Endothelial cell of umbilical vein (primary cell): ENCODE measurements around the gene RPS14.

Source experiments
- EZH2 ChIP-seq: IDR thresholded peaks from 2 replicates; pipeline ENCODE4 v1.6.1; 2012; ENCODE audit warnings: borderline replicate concordance, low read depth, mild to moderate bottlenecking, moderate library complexity, low read length, inconsistent platforms; ENCODE audit not compliant: severe bottlenecking
- FOS ChIP-seq: IDR thresholded peaks from 2 replicates; pipeline ENCODE4 v1.6.1; 2011; ENCODE audit warnings: mild to moderate bottlenecking, low read length, moderate library complexity, borderline replicate concordance; ENCODE audit not compliant: insufficient read depth
- GATA2 ChIP-seq: IDR thresholded peaks from 2 replicates; pipeline ENCODE4 v1.7.0; 2011; ENCODE audit warnings: low read depth, mild to moderate bottlenecking, moderate library complexity, mixed read lengths, low read length; ENCODE audit not compliant: insufficient read length, insufficient read depth
- JUN ChIP-seq: IDR thresholded peaks from 2 replicates; pipeline ENCODE4 v1.6.1; 2011; ENCODE audit warnings: borderline replicate concordance, low read depth; ENCODE audit not compliant: insufficient read length, insufficient read depth
- MAX ChIP-seq: IDR thresholded peaks from 2 replicates; pipeline ENCODE4 v1.6.1; 2011; ENCODE audit not compliant: insufficient read depth, insufficient read length
- POLR2A ChIP-seq: IDR thresholded peaks from 2 replicates; pipeline ENCODE4 v1.6.1; 2012; ENCODE audit warnings: low read depth, mild to moderate bottlenecking, control low read depth, low read length
- POLR2AphosphoS5 ChIP-seq: IDR thresholded peaks from 2 replicates; pipeline ENCODE4 v1.6.1; 2012; ENCODE audit warnings: low read depth, mild to moderate bottlenecking, control low read depth, low read length, moderate library complexity; ENCODE audit not compliant: insufficient read depth
- TF ChIP-seq, protein P1 (sequence below), 2 donors: IDR thresholded peaks; 1 replicate in 1 of 2; 2 replicates in 1 of 2; pipeline ENCODE4 v1.5.1; 2011; ENCODE audit warnings: low read length in 2 of 2, mild to moderate bottlenecking in 2 of 2, moderate library complexity in 2 of 2, control low read depth in 1 of 2, inconsistent platforms in 1 of 2, low read depth in 1 of 2; ENCODE audit not compliant: insufficient read depth in 1 of 2; ENCODE audit errors: extremely low read depth in 1 of 2

DNA sequence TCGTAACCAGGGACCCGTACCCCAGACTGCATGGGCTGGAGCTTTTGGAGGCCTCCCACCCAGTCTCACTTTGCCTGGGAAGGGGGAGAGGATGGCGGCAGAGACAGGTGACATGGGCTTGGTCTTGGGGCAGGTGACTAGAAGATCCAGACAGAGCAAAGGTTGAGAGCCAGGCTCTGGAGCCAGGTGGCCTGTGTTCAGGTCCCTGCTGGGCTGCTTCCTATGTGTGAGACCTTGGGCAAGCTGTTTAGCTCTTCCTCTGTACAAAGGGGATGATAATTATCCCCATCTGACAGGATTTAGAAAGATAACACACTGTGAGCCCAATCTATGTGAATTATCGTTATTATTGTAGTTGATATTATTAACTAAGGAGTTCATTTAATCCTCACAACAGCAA lies 42.3 kb upstream of the RPS14 start:
- no peak for TF ChIP-seq MAX
- TF ChIP-seq POLR2A, result no peak
- TF ChIP-seq, protein P1, sequence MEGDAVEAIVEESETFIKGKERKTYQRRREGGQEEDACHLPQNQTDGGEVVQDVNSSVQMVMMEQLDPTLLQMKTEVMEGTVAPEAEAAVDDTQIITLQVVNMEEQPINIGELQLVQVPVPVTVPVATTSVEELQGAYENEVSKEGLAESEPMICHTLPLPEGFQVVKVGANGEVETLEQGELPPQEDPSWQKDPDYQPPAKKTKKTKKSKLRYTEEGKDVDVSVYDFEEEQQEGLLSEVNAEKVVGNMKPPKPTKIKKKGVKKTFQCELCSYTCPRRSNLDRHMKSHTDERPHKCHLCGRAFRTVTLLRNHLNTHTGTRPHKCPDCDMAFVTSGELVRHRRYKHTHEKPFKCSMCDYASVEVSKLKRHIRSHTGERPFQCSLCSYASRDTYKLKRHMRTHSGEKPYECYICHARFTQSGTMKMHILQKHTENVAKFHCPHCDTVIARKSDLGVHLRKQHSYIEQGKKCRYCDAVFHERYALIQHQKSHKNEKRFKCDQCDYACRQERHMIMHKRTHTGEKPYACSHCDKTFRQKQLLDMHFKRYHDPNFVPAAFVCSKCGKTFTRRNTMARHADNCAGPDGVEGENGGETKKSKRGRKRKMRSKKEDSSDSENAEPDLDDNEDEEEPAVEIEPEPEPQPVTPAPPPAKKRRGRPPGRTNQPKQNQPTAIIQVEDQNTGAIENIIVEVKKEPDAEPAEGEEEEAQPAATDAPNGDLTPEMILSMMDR (IDR thresholded peaks at IDR 0.05; ENCODE audit: extremely low read depth in 1 of 2, insufficient read depth in 1 of 2, low read depth in 1 of 2, low read length in 2 of 2), result no peak
- no peak for TF ChIP-seq EZH2
- TF ChIP-seq GATA2, result no peak
- no peak for TF ChIP-seq JUN
- no peak for TF ChIP-seq POLR2AphosphoS5
- no peak for TF ChIP-seq FOS
